HCT116 (cell line): ENCODE measurements around the gene BPIFB4. TPM values are rescaled to one million over a fixed set of nuclear protein-coding genes. Genes with fewer than 3 reads are reported as not detected.

Experiments
- ATAC-seq: fragments of 200-7000 bp; cut with Tn5 transposase; 2 replicates; pipeline ENCODE4 v1.9.1; 2020; ENCODE audit warnings: mild to moderate bottlenecking, moderate library complexity
- BruUV-seq: library from RNA; stranded (reverse); fragments of 400-500 nt; replicated peaks from 2 replicates; lab custom pipeline; 2021; lab: Mats Ljungman, UMichigan
- CTCF ChIA-PET: fragments of 300-600 bp; sonication (Branson Sonifier 250); formaldehyde crosslinking; loops from one replicate; lab custom pipeline; 2021; ENCODE audit warnings: antibody characterized with exemption; lab: Charles Lee
- POLR2A ChIA-PET: fragments of 300-600, 350-600 bp; sonication (Branson Sonifier 250); formaldehyde crosslinking; loops from one replicate; lab custom pipeline; 2021; ENCODE audit warnings: antibody characterized with exemption; lab: Charles Lee
- RAD21 ChIA-PET, 2 experiments: fragments of 300-600 bp; sonication (Branson Sonifier 250); formaldehyde crosslinking; loops; one replicate each; lab custom pipeline; 2023; ENCODE audit warnings: low total read pairs in 2 of 2; ENCODE audit not compliant: uncharacterized antibody in 2 of 2, unreplicated experiment in 2 of 2, low non-redundant PET in 1 of 2; lab: Charles Lee
- DNase-seq: peaks from one replicate; pipeline ENCODE4 v3.0.0-alpha.2; 2010; ENCODE audit warnings: low read depth, low spot score
- H2AFZ ChIP-seq: fragments of 200-600 bp; shearing (Covaris generic), sonication (generic); 2 replicates; pipeline ENCODE4 v1.6.1; 2017; ENCODE audit warnings: low read depth, mixed run types, mixed read lengths, antibody characterized with exemption, low read length; ENCODE audit not compliant: poor library complexity, severe bottlenecking
- H3K27ac ChIP-seq: 2 replicates; pipeline ENCODE4 v1.5.1; 2012; ENCODE audit warnings: low read depth, low read length
- H3K27me3 ChIP-seq: fragments of 200-600 bp; sonication (generic); 2 replicates; pipeline ENCODE4 v1.6.1; 2016; ENCODE audit warnings: mixed run types, low read length, mixed read lengths; ENCODE audit not compliant: insufficient read depth
- H3K36me3 ChIP-seq, 2 experiments: fragments of 200-500 bp in 1 of 2; fragments of 200-600 bp in 1 of 2; sonication (Bioruptor generic) in 1 of 2; sonication (generic) in 1 of 2; 2 replicates each; pipeline versions ENCODE4 v1.5.1 to v1.6.1; 2014 to 2016; ENCODE audit warnings: low read length in 2 of 2, inconsistent platforms in 1 of 2, mixed read lengths in 1 of 2, mixed run types in 1 of 2; ENCODE audit not compliant: insufficient read depth in 2 of 2, control insufficient read depth in 1 of 2
- H3K4me1 ChIP-seq, 2 experiments: fragments of 200-600 bp in 1 of 2; sonication (generic) in 1 of 2; 2 replicates each; pipeline versions ENCODE4 v1.5.1 to v1.6.1; 2012 to 2017; ENCODE audit warnings: low read length in 2 of 2, inconsistent platforms in 1 of 2, mild to moderate bottlenecking in 1 of 2, mixed read lengths in 1 of 2, mixed run types in 1 of 2, moderate library complexity in 1 of 2; ENCODE audit not compliant: insufficient read depth in 2 of 2, control insufficient read depth in 1 of 2
- H3K4me2 ChIP-seq: fragments of 200-600 bp; sonication (generic); 2 replicates; pipeline ENCODE4 v1.6.1; 2017; ENCODE audit warnings: mixed run types, low read length, mixed read lengths
- H3K4me3 ChIP-seq, 2 experiments: fragments of 200-600 bp in 1 of 2; sonication (generic) in 1 of 2; replicated peaks in 1 of 2; 2 replicates each; pipeline ENCODE4 v1.5.1; 2011 to 2016; ENCODE audit warnings: low read length in 2 of 2, control low read depth in 1 of 2, low read depth in 1 of 2, mild to moderate bottlenecking in 1 of 2, mixed read lengths in 1 of 2, mixed run types in 1 of 2
- H3K79me2 ChIP-seq: fragments of 200-600 bp; sonication (generic); 2 replicates; pipeline ENCODE4 v1.6.1; 2017; ENCODE audit warnings: mild to moderate bottlenecking, mixed run types, low read length, moderate library complexity, mixed read lengths; ENCODE audit not compliant: insufficient read depth
- H3K9ac ChIP-seq: fragments of 200-600 bp; sonication (generic); 2 replicates; pipeline ENCODE4 v1.6.1; 2016; ENCODE audit warnings: low read length, mixed read lengths
- H3K9me2 ChIP-seq: fragments of 200-600 bp; sonication (generic), shearing (Covaris generic); 2 replicates; pipeline ENCODE4 v1.6.1; 2017; ENCODE audit warnings: mixed run types, mild to moderate bottlenecking, moderate library complexity; ENCODE audit not compliant: insufficient read depth
- H3K9me3 ChIP-seq, 2 experiments: fragments of 200-500 bp in 1 of 2; fragments of 200-600 bp in 1 of 2; sonication (Bioruptor generic) in 1 of 2; sonication (generic) in 1 of 2; 2 replicates each; pipeline ENCODE4 v1.6.1; 2014 to 2017; ENCODE audit warnings: low read length in 2 of 2, mixed read lengths in 2 of 2, inconsistent platforms in 1 of 2, low read depth in 1 of 2, mild to moderate bottlenecking in 1 of 2, mixed run types in 1 of 2, moderate library complexity in 1 of 2; ENCODE audit not compliant: control insufficient read depth in 1 of 2, insufficient read depth in 1 of 2
- H4K20me1 ChIP-seq: fragments of 200-600 bp; sonication (generic), shearing (Covaris generic); 2 replicates; pipeline ENCODE4 v1.6.1; 2017; ENCODE audit warnings: mixed run types, mild to moderate bottlenecking, moderate library complexity; ENCODE audit not compliant: insufficient read depth
- EGR1 ChIP-seq: IDR thresholded peaks from 2 replicates; pipeline ENCODE4 v1.6.1; 2012; ENCODE audit warnings: low read depth
- EZH2 ChIP-seq: fragments of 200-600 bp; sonication (generic); IDR thresholded peaks from 2 replicates; pipeline ENCODE4 v1.6.1; 2017; ENCODE audit warnings: antibody characterized with exemption, mixed run types
- POLR2A ChIP-seq: IDR thresholded peaks from 2 replicates; pipeline ENCODE4 v1.7.0; 2011; ENCODE audit warnings: borderline replicate concordance; ENCODE audit not compliant: insufficient read depth, insufficient read length; ENCODE audit errors: extremely low read depth
- RAD21 ChIP-seq: IDR thresholded peaks from 2 replicates; pipeline ENCODE4 v1.6.1; 2012; ENCODE audit warnings: low read depth, mild to moderate bottlenecking
- SP1 ChIP-seq: IDR thresholded peaks from 2 replicates; pipeline ENCODE4 v1.6.1; 2012; ENCODE audit warnings: low read depth
- YY1 ChIP-seq: IDR thresholded peaks from 2 replicates; pipeline ENCODE4 v1.6.1; 2011; ENCODE audit warnings: low read length, low read depth, moderate library complexity, mild to moderate bottlenecking; ENCODE audit not compliant: insufficient replicate concordance; ENCODE audit errors: extremely low read depth
- intact Hi-C: fragments of 100-400 bp; cut with micrococcal nuclease; formaldehyde crosslinking; loops from 2 replicates; pipeline ENCODE4 v1.10.0; 2022
- total RNA-seq: library from RNA; stranded (reverse); gene quantifications from one replicate; pipeline ENCODE4 v1.2.1, GENCODE V29; 2021; ENCODE audit not compliant: unreplicated experiment
- TF ChIP-seq, protein P1 (sequence below): IDR thresholded peaks from 2 replicates; pipeline ENCODE4 v1.6.1; 2012

The BPIFB4 gene
- total RNA-seq, 1 experiment from 2014 or later: not detected

DNA sequence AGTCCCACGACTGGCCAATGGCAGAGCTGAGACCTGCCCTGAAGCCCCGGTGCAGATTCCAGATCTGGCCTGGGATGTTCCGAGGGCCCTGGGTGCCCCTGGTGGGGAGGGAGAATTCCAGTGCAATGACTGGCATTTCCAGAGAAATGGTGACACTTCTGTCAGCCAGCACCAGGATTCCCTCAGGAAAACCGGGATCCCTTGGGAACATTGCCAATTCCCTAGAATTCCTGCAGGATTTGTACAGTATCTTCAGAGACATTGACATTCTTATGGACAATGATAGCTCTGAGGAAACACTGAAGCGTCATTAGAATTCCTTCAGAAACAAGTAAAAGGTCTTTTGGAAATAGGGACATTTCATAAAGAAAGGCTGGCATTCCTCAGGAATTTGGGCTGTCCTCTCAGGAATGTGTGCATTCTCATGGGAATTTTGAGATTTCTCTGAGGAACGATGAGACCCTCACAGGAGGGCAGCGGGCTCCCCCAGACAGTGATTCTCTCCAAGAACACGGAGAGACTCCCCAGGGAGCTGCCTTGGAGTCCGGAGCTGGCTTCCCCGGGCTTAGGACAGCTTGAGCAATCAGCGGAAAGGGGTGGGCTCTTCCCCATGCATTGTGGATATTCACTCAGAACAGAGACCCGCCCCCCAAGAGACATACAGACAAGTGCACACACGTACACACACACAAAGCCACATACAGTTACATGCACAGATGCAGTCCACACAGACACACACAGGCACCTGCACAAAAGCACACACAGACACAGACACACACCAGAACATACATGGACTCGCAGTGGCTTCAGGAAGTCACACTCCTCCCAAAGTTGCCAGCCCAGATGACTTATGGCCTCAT is 53.3 kb downstream of the BPIFB4 start:
- no peak for DNase-seq
- Histone ChIP-seq H3K9me3 (no peaks in the 10 kb centered on the region), H4K20me1 (no peaks in the 10 kb centered on the region), H3K4me1 (peaks cover 4 to 5% of the 10 kb centered on the region in 2 experiments; a peak in 1 of 4 replicates), H3K36me3 (no peaks in the 10 kb centered on the region), H2AFZ (no peak overlapping the region), H3K9me2 (no peaks in the 10 kb centered on the region), H3K9ac (no peak overlapping the region), H3K4me2 (no peak overlapping the region), H3K27me3 (0 out of 2 replicates have a peak, but pooled peaks cover 5% of the 10 kb centered on the region), H3K4me3 (no peak overlapping the region), H3K27ac (no peak overlapping the region), H3K79me2 (no peaks in the 10 kb centered on the region)
- TF ChIP-seq YY1: no peak
- TF ChIP-seq RAD21: no peak
- TF ChIP-seq SP1: no peak
- TF ChIP-seq, protein P1, sequence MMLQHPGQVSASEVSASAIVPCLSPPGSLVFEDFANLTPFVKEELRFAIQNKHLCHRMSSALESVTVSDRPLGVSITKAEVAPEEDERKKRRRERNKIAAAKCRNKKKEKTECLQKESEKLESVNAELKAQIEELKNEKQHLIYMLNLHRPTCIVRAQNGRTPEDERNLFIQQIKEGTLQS: no peak
- no peak for TF ChIP-seq EZH2
- POLR2A ChIA-PET: no interaction called here
- RAD21 ChIA-PET: no interaction called here
- intact Hi-C loops: no loop called here
- no TSS peak for BruUV-seq
- ATAC-seq: peak; percentile 27; the same call in 1 of the 2 replicates
- CTCF ChIA-PET: no interaction called here

DNA sequence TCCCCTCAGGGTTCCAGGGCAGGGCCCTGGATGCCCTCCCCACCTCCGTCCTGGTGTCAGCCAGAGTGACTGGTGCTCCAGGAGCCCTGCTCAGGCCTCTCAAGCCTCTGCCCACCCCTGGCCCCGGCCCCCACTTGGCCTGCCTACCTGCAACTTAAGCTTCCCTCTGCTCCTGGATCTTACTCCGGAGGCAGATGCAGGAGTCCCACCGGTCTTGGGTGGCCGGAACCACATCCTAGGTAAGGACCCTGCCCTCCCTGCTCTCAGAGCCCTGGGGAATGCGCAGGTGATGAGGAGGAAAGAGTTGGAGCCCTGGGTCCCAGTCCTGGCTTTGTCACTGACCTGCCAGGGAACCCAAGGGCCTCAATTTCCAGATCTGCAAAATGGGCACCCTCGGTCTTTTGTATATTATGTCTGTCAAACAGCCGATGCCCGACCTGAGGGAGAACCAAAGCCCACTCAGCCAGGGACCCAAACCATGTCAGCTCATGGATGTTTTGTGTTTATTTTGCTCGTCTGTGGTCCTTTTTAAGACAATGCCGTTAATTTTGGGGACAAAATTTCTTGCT is 54.0 kb downstream of the BPIFB4 start:
- CTCF ChIA-PET: no interaction called here
- RAD21 ChIA-PET: no interaction called here
- ATAC-seq: no peak
- Histone ChIP-seq H3K36me3 (no peaks in the 10 kb centered on the region), H3K4me2 (no peak overlapping the region), H3K9ac (no peak overlapping the region), H2AFZ (no peak overlapping the region), H3K9me3 (no peaks in the 10 kb centered on the region), H4K20me1 (no peaks in the 10 kb centered on the region), H3K4me3 (no peak overlapping the region), H3K79me2 (no peaks in the 10 kb centered on the region), H3K9me2 (no peaks in the 10 kb centered on the region), H3K4me1 (peaks cover 4 to 5% of the 10 kb centered on the region in 2 experiments; a peak in 1 of 4 replicates), H3K27me3 (0 out of 2 replicates have a peak, but pooled peaks cover 5% of the 10 kb centered on the region), H3K27ac (no peak overlapping the region)
- no TSS peak for BruUV-seq
- TF ChIP-seq POLR2A (no peak), EGR1 (no peak)
- intact Hi-C loops: no loop called here
- POLR2A ChIA-PET: no interaction called here
- DNase-seq: no peak
